Neural cell (in vitro differentiated cells): ENCODE measurements around the gene VWA3A. TPM values are rescaled to one million over a fixed set of nuclear protein-coding genes. Genes with fewer than 3 reads are reported as not detected.

Source experiments
- H2AFZ ChIP-seq: fragments of 200-600, 300-800 bp; sonication (generic), shearing (Covaris generic); 2 replicates; pipeline ENCODE4 v1.6.0; 2014; ENCODE audit warnings: low read depth, mild to moderate bottlenecking, antibody characterized with exemption, low read length, moderate library complexity
- H3F3A ChIP-seq: fragments of 200-600 bp; shearing (Covaris generic); 2 replicates; pipeline ENCODE4 v1.6.1; 2016; ENCODE audit warnings: mild to moderate bottlenecking, moderate library complexity, mixed read lengths, antibody characterized with exemption, low read length; ENCODE audit not compliant: insufficient read depth, poor library complexity, severe bottlenecking
- H3K27ac ChIP-seq: fragments of 200-600, 300-800 bp; sonication (generic), shearing (Covaris generic); 2 replicates; pipeline ENCODE4 v1.5.1; 2014; ENCODE audit warnings: mild to moderate bottlenecking, low read length, moderate library complexity
- H3K27me3 ChIP-seq: fragments of 300-800, 200-600 bp; sonication (generic), shearing (Covaris generic); 2 replicates; pipeline ENCODE4 v1.6.0; 2014; ENCODE audit warnings: mild to moderate bottlenecking, low read depth, low read length, moderate library complexity; ENCODE audit not compliant: insufficient read depth
- H3K36me3 ChIP-seq: fragments of 300-800, 200-600 bp; sonication (generic), shearing (Covaris generic); 2 replicates; pipeline ENCODE4 v1.5.1; 2014; ENCODE audit warnings: mild to moderate bottlenecking, antibody characterized with exemption, low read length, moderate library complexity; ENCODE audit not compliant: insufficient read depth
- H3K4me2 ChIP-seq: fragments of 300-800, 200-600 bp; sonication (generic), shearing (Covaris generic); 2 replicates; pipeline ENCODE4 v1.6.0; 2014; ENCODE audit warnings: mild to moderate bottlenecking, low read length
- H3K4me3 ChIP-seq: fragments of 300-800, 200-600 bp; sonication (generic), shearing (Covaris generic); 2 replicates; pipeline ENCODE4 v1.5.1; 2014; ENCODE audit warnings: mild to moderate bottlenecking, low read length, moderate library complexity
- H3K79me2 ChIP-seq: fragments of 200-600 bp; shearing (Covaris generic); replicated peaks from 2 replicates; pipeline ENCODE4 v1.6.0; 2014; ENCODE audit warnings: mild to moderate bottlenecking, low read length, moderate library complexity; ENCODE audit not compliant: insufficient read depth
- H3K9ac ChIP-seq: fragments of 300-800, 200-600 bp; sonication (generic), shearing (Covaris generic); 2 replicates; pipeline ENCODE4 v1.6.1; 2016; ENCODE audit warnings: mild to moderate bottlenecking, low read length, mixed read lengths
- H3K9me2 ChIP-seq: fragments of 200-600 bp; shearing (Covaris generic); 2 replicates; pipeline ENCODE4 v1.6.1; 2016; ENCODE audit warnings: mild to moderate bottlenecking, low read length, mixed read lengths; ENCODE audit not compliant: insufficient read depth
- H3K9me3 ChIP-seq: fragments of 200-600, 300-800 bp; sonication (generic), shearing (Covaris generic); 2 replicates; pipeline ENCODE4 v1.6.1; 2016; ENCODE audit warnings: mild to moderate bottlenecking, mixed run types, low read length, moderate library complexity, mixed read lengths
- H4K20me1 ChIP-seq: fragments of 200-600 bp; shearing (Covaris generic); 2 replicates; pipeline ENCODE4 v1.6.1; 2016; ENCODE audit warnings: mild to moderate bottlenecking, mixed run types; ENCODE audit not compliant: insufficient read depth
- EP300 ChIP-seq: fragments of 450-650 bp; conservative IDR thresholded peaks from 2 replicates; pipeline ENCODE4 v1.6.1; 2014; ENCODE audit warnings: antibody characterized with exemption, mild to moderate bottlenecking, moderate library complexity; ENCODE audit not compliant: poor library complexity, severe bottlenecking
- EZH2 ChIP-seq: fragments of 200-600, 300-800 bp; shearing (Covaris generic), sonication (generic); IDR thresholded peaks from 2 replicates; pipeline ENCODE4 v1.6.1; 2014; ENCODE audit warnings: antibody characterized with exemption, low read length, borderline replicate concordance, mild to moderate bottlenecking; ENCODE audit not compliant: insufficient read depth, poor library complexity, severe bottlenecking
- MXI1 ChIP-seq: fragments of 450-650 bp; conservative IDR thresholded peaks from 2 replicates; pipeline ENCODE4 v1.6.1; 2014; ENCODE audit warnings: antibody characterized with exemption, mild to moderate bottlenecking; ENCODE audit not compliant: poor library complexity, severe bottlenecking
- POLR2AphosphoS5 ChIP-seq: IDR thresholded peaks from 2 replicates; pipeline ENCODE4 v1.6.1; 2012
- RAD21 ChIP-seq: fragments of 450-650 bp; conservative IDR thresholded peaks from 2 replicates; pipeline ENCODE4 v1.6.1; 2014; ENCODE audit warnings: antibody characterized with exemption, mild to moderate bottlenecking, moderate library complexity
- SMC3 ChIP-seq: fragments of 450-650 bp; conservative IDR thresholded peaks from 2 replicates; pipeline ENCODE4 v1.6.1; 2014; ENCODE audit warnings: antibody characterized with exemption, mild to moderate bottlenecking, moderate library complexity; ENCODE audit not compliant: poor library complexity
- TAF1 ChIP-seq: IDR thresholded peaks from 2 replicates; pipeline ENCODE4 v1.6.1; 2012; ENCODE audit warnings: low read depth
- polyA plus RNA-seq: library from polyadenylated mRNA; depleted of rRNA; stranded (reverse); fragments of >200 nt; gene quantifications from 2 replicates; pipeline ENCODE4 v1.2.3, GENCODE V29; 2014
- TF ChIP-seq, protein P1 (sequence below): fragments of 450-650 bp; IDR thresholded peaks from 2 replicates; pipeline ENCODE4 v1.5.1; 2014; ENCODE audit warnings: antibody characterized with exemption, mild to moderate bottlenecking, moderate library complexity; ENCODE audit not compliant: poor library complexity, severe bottlenecking
- TF ChIP-seq, protein P2 (sequence below): IDR thresholded peaks from 2 replicates; pipeline ENCODE4 v1.6.1; 2012; ENCODE audit warnings: borderline replicate concordance

Gene VWA3A
- polyA plus RNA-seq, 1 donor from 2014 or later, result 1.8 TPM

DNA sequence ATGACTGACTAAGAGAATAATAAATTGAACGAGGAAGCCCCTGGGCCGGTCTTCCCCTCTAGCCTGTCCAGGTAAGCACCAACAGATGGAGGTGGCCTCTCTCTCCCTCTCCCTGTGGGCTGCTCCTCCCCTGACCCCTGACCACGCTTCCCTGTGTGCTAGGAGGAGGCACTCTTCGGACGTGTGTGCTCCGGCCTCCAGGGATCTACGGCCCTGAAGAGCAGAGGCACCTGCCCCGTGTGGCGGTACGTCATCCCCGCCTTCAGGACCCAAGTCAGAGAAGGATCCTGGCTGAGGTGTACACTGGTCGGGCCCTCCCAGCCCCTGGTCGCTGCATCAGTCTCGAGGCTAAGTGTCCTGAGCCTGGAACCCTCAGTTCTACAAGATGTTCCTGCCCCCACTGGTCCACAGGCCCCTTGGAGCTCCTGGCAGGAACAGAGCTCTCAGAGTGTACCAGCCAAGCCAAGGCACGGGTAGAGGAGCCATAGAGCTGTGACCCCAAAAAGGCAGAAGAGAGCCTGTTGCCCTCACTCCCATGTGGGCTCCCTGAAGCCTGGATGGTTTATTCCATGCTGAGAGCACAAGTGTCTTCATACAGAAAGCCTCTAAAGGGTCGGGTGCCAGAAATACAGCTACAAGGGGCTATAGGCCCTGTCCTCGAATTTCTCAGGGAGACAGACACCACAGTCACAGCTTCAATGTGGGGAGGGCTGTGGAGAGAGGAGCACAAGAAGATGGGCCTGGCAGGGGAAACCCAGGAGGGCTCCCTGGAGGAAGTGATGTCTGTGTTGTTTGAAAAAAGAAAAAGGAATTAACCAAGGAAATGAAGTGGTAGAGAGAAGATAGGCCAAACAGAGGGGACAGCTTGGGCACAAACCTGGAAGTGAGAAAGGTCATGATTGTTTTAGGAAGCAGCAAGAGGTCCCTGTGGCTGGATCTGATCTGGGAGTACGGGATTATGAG lies 85.9 kb downstream of the VWA3A start:
- Histone ChIP-seq H3F3A (no peaks in the 10 kb centered on the region), H3K79me2 (no peaks in the 10 kb centered on the region), H2AFZ (no peak overlapping the region), H3K27me3 (no peaks in the 10 kb centered on the region), H3K4me3 (no peak overlapping the region), H3K9me3 (no peaks in the 10 kb centered on the region), H4K20me1 (no peaks in the 10 kb centered on the region), H3K9me2 (no peaks in the 10 kb centered on the region), H3K9ac (no peak overlapping the region), H3K27ac (no peak overlapping the region), H3K36me3 (no peaks in the 10 kb centered on the region), H3K4me2 (no peak overlapping the region)
- TF ChIP-seq, protein P1, sequence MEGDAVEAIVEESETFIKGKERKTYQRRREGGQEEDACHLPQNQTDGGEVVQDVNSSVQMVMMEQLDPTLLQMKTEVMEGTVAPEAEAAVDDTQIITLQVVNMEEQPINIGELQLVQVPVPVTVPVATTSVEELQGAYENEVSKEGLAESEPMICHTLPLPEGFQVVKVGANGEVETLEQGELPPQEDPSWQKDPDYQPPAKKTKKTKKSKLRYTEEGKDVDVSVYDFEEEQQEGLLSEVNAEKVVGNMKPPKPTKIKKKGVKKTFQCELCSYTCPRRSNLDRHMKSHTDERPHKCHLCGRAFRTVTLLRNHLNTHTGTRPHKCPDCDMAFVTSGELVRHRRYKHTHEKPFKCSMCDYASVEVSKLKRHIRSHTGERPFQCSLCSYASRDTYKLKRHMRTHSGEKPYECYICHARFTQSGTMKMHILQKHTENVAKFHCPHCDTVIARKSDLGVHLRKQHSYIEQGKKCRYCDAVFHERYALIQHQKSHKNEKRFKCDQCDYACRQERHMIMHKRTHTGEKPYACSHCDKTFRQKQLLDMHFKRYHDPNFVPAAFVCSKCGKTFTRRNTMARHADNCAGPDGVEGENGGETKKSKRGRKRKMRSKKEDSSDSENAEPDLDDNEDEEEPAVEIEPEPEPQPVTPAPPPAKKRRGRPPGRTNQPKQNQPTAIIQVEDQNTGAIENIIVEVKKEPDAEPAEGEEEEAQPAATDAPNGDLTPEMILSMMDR, result no peak
- TF ChIP-seq EZH2 (no peak), MXI1 (no peak), SMC3 (no peak), RAD21 (no peak), TAF1 (no peak), POLR2AphosphoS5 (no peak), EP300 (no peak)
- TF ChIP-seq, protein P2, sequence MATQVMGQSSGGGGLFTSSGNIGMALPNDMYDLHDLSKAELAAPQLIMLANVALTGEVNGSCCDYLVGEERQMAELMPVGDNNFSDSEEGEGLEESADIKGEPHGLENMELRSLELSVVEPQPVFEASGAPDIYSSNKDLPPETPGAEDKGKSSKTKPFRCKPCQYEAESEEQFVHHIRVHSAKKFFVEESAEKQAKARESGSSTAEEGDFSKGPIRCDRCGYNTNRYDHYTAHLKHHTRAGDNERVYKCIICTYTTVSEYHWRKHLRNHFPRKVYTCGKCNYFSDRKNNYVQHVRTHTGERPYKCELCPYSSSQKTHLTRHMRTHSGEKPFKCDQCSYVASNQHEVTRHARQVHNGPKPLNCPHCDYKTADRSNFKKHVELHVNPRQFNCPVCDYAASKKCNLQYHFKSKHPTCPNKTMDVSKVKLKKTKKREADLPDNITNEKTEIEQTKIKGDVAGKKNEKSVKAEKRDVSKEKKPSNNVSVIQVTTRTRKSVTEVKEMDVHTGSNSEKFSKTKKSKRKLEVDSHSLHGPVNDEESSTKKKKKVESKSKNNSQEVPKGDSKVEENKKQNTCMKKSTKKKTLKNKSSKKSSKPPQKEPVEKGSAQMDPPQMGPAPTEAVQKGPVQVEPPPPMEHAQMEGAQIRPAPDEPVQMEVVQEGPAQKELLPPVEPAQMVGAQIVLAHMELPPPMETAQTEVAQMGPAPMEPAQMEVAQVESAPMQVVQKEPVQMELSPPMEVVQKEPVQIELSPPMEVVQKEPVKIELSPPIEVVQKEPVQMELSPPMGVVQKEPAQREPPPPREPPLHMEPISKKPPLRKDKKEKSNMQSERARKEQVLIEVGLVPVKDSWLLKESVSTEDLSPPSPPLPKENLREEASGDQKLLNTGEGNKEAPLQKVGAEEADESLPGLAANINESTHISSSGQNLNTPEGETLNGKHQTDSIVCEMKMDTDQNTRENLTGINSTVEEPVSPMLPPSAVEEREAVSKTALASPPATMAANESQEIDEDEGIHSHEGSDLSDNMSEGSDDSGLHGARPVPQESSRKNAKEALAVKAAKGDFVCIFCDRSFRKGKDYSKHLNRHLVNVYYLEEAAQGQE, result no peak

DNA sequence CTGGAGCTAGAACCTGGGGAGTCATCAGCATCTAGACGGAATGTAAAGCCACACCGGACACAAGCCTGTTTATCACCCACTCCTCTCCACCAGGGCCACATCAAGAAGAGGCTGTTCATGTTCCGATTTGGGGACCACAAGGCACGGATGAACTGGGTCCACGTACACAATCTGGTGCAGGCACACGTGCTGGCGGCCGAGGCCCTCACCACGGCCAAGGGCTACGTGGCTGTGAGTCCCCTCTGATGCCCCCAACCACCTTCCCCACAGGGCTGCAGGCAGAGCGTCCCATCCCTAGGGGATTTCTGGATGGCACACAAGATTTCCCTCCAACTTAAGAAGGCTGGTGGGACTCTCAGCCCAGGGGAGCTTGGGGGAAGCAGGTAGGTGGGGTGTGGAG lies 89.1 kb downstream of the VWA3A start:
- Histone ChIP-seq H3K79me2 (no peaks in the 10 kb centered on the region), H3K27me3 (no peaks in the 10 kb centered on the region), H2AFZ (no peak overlapping the region), H3K27ac (no peak overlapping the region), H4K20me1 (no peaks in the 10 kb centered on the region), H3K9me2 (no peaks in the 10 kb centered on the region), H3F3A (no peaks in the 10 kb centered on the region), H3K36me3 (no peaks in the 10 kb centered on the region), H3K4me3 (no peak overlapping the region), H3K9me3 (no peaks in the 10 kb centered on the region), H3K4me2 (no peak overlapping the region), H3K9ac (no peak overlapping the region)
- TF ChIP-seq MXI1, result no peak
- TF ChIP-seq, protein P2, result no peak
- no peak for TF ChIP-seq EZH2
- TF ChIP-seq, protein P1, result no peak
- TF ChIP-seq SMC3, result no peak
- no peak for TF ChIP-seq RAD21
- no peak for TF ChIP-seq POLR2AphosphoS5
- TF ChIP-seq EP300, result no peak
- no peak for TF ChIP-seq TAF1
